B cell (primary cell): Measurements from ENCODE around the gene EDC3.

Experiments used
- EZH2 ChIP-seq: IDR thresholded peaks from 2 replicates; pipeline ENCODE4 v1.6.1; 2012; ENCODE audit warnings: borderline replicate concordance, low read depth, mild to moderate bottlenecking, moderate library complexity, low read length; ENCODE audit not compliant: insufficient read depth, poor library complexity, severe bottlenecking
- TF ChIP-seq, protein P1 (sequence below): fragments of 200-600 bp; IDR thresholded peaks from one replicate; pipeline ENCODE4 v1.8.0; 2022; ENCODE audit warnings: antibody characterized with exemption, mild to moderate bottlenecking

- no peak for TF ChIP-seq EZH2
- TF ChIP-seq, protein P1, sequence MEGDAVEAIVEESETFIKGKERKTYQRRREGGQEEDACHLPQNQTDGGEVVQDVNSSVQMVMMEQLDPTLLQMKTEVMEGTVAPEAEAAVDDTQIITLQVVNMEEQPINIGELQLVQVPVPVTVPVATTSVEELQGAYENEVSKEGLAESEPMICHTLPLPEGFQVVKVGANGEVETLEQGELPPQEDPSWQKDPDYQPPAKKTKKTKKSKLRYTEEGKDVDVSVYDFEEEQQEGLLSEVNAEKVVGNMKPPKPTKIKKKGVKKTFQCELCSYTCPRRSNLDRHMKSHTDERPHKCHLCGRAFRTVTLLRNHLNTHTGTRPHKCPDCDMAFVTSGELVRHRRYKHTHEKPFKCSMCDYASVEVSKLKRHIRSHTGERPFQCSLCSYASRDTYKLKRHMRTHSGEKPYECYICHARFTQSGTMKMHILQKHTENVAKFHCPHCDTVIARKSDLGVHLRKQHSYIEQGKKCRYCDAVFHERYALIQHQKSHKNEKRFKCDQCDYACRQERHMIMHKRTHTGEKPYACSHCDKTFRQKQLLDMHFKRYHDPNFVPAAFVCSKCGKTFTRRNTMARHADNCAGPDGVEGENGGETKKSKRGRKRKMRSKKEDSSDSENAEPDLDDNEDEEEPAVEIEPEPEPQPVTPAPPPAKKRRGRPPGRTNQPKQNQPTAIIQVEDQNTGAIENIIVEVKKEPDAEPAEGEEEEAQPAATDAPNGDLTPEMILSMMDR, result no peak
These were observed 28.0 kb upstream of the EDC3 start for GRCh38 chr15:74723754-74724334.
